Posterior cingulate gyrus (tissue), 11 donors: ENCODE data around the gene CAST.

Experiments used
- DNase-seq, 10 donors: peaks; one replicate each; pipeline versions ENCODE4 v3.0.0 to v3.0.0-alpha.2; 2020 to 2021; ENCODE audit warnings: mixed read lengths in 3 of 10
- intact Hi-C: fragments of 100-400 bp; cut with DNase I; formaldehyde crosslinking; loops from one replicate; pipeline ENCODE4 v1.15.1; 2023

The CAST gene

DNA sequence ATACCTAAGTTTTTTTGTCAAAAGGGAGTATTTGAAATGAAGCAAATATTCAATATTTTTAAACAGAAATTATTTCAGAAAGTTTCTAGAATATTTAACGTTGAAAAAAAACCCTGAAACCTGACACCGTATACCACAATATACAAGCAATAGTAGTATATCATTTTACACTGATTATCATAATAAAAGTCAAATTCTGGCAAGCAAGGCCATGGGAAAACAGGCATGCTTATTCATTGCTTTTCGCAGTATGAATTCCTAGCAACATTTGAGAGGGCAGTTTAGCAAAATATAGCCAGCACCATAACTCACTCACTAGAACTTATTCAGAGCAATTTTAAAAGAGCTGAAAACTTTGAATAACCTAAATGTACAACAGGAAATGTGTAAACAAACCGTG, 99.4 kb downstream of the CAST start:
- intact Hi-C loops: no loop called here

DNA sequence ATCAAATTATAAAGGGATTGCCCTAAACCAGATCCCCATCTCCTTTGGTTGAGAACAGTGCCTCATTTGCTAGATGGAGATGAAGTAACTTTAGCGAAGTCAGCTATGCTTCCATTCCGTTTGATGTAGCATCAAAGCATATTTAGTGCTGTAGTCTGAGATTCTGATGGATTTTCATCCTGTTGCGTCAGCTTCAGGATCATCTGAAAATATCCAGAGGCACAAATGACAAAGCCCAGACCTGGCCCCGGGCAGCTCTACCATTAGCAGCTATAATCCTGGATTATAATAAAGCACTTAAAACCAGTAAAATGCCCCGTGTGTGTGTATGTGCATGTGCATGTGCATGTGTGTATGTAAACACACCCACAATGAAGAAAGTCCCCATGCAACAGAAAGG, 100.8 kb downstream of the CAST start:
- DNase-seq: no peak
- intact Hi-C loops: no loop called here

More for the DNA sequence above, 99.4 kb downstream of the CAST start:
- DNase-seq: no peak

DNA sequence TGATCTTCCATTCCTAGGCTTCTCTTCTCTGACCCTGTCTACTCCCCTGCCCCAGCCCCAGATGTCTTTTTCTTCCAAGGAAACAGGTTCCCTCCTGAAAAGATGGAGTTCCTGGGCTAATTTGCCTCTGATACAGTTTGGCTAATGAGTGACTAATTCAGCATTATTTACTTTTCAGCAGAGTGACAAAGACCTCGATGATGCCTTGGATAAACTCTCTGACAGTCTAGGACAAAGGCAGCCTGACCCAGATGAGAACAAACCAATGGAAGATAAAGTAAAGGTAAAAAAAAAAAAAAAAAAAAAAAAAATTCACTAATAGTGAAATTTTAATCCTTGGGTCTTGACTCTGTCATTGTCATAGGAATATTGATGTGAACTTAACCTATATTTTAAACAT, 102.9 kb downstream of the CAST start:
- intact Hi-C loops: no loop called here
- no peak for DNase-seq

DNA sequence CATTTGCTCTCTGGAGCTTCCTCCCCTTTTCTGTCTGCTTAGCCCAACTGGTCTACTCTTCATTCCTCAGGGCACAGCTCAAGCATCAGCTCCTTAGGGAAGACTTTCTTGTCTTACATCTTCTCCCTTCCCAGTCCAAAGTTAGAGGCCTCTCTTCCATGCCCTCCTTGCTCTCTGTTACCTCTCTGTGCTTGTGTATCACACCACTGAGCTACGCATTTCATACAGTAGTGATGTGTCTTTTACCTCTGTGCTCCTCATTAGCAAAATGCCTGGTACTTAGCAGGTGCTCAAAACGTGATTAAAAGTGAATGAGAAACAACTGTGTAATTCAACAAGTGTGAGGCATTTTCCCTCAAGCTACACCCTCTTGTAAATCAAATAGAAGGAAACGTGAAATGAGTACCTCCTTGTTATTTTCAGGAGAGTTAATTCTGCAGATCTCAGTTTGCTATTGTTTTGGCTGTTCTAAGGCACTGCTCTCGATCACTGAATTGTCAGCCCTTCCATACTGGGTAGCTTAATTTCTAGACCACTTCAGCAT, 106.6 kb downstream of the CAST start:
- intact Hi-C loops: no loop called here

DNA sequence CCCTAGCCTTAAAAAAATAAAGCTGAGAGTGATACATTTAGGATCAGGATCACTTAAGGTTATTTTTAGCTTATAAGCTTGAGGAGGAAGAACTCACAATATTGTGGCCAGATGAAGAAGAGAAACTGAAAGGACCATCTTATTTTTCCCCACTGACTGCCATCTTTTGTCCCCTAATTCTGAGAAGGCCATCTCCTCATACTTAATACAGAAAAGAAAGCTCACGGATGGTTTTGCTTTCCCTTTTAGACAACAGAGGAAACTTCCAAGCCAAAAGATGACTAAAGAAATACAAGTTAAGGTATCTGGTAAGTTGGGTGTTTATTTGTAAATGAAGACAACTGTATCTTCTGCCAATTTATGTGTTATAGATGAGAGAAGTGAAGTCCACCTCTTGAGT, 109.2 kb downstream of the CAST start:
- no peak for DNase-seq
- intact Hi-C loops: loop anchor here (10.0 kb wide), 1 partner anchor 163 kb away; the partner anchor contains the start of gene LNPEP

More for the DNA sequence above, 106.6 kb downstream of the CAST start:
- DNase-seq: no peak

DNA sequence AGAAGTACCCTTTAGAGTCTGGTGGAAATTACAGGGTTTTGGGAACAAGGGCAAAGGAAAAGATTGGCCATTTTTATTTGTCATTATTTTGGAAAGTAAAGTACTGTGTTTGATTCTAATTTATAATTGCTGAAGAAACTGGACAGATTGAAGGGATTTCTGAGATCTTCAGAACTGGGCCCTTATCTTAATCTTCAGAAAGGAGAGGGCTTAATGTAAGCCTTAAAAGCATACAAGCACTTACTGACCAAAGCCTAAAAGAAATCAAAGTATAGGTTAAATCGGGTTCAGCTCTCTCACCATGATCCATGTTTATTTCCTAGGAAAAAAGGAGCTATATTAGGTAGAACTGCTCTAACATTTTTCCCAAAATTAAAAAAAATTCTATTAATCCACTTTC, 109.9 kb downstream of the CAST start:
- intact Hi-C loops: loop anchor here (10.0 kb wide), 1 partner anchor 163 kb away; the partner anchor contains the start of gene LNPEP
- no peak for DNase-seq

DNA sequence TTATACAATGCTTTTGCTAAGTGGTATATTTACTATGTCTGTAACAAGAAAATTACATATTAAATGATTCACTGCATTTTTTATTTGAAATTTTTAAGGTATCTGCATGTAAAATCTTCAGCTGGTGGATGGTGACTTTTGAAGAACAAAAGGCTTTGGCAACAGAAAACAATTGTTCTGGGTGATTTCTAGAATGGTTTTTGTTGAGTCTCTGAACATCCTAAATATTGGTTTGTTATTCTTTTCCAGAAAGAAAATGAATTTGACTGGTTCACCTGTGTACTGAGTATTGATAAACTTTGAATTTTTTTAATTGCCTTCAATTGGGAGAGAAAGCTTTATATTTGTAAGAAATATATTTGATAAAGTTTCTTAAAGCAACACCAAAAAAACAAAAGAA, 110.4 kb downstream of the CAST start:
- DNase-seq: no peak
- intact Hi-C loops: loop anchor here (10.0 kb wide), 1 partner anchor 162 kb away; the partner anchor contains the start of gene LNPEP

DNA sequence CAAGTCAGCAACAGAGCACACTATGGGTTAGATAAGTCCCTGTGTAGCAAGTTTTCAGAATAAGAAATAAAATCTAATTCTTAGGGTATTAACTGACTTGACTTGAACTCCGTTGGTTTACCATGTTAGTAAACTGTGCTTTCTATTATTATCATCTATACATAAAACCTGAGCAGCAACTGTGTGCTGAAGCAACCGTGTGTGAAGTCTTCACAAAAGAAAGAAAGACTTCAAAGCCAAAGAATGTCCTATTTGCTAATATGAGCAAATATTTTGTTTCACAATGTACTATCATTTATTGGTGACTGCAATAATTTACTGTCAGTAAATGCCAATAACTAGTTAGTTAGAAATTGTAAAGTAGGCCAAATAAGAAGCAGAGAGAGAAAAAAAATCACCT, 112.9 kb downstream of the CAST start:
- intact Hi-C loops: loop anchor here (10.0 kb wide), 1 partner anchor 160 kb away; the partner anchor contains the start of gene LNPEP
- DNase-seq: no peak

DNA sequence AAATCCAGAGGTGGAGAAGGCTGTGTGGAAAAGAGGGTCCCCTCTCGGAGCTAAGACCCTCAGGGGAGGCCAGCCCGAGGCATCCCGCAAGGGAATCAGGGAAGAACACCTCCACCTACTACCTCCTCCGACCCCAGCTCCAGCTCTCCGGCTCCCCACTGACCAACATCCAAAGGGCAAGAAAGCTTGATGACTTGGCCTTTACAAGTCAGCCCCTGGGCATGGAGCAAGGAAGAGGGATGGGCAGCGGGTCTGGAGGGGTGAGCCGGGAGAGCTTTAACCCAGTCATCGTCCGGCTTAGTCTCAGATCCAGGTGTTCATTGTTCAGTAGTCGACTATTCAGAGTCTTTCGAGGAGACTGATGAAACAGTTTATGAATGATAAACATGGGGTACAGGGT, 113.5 kb downstream of the CAST start:
- intact Hi-C loops: loop anchor here (10.0 kb wide), 1 partner anchor 159 kb away; the partner anchor contains the start of gene LNPEP
- DNase-seq: peak in 2 of 10 donors; percentile 63 to 72

DNA sequence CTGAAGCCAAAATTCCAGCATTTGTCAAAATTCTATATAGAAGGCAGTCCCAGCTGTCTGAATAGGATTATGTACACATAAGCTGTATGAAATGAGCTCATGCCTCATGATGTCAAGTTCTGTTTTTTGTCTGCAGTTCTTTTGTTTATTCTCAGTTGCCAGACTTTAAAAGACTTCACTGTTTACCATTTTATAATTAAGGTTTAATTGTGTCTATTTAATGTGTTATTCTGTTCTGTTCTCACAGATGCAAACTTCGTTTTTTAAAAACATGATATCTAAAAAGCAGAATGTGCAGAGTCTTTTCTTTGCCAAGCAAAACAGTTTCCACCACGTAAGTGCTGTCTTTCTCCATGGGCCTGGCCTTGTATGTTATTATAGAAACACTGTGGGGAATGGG, 114.4 kb downstream of the CAST start:
- intact Hi-C loops: loop anchor here (10.0 kb wide), 1 partner anchor 158 kb away; the partner anchor contains the start of gene LNPEP
- no peak for DNase-seq

DNA sequence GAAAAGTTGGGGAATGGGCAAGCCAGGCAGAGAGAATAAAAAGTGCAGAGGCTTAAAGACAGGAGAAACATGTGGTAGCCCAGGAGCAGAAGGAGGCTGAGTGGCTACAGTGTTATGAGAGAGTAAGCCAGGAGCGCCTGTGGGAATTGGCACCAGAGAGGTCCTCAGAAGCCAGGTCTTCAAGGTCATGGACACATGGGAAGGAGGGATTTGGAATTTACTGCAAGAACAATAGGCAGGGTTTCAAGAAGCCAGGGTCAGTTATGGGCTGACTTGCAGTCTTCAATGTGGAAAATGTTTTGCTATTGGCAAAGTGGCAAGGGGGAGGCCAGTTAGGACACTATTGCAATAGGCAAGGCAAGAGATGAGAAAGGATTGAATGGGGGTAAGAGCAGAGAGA, 116.2 kb downstream of the CAST start:
- intact Hi-C loops: loop anchor here (10.0 kb wide), 1 partner anchor 156 kb away; the partner anchor contains the start of gene LNPEP
- DNase-seq: no peak

DNA sequence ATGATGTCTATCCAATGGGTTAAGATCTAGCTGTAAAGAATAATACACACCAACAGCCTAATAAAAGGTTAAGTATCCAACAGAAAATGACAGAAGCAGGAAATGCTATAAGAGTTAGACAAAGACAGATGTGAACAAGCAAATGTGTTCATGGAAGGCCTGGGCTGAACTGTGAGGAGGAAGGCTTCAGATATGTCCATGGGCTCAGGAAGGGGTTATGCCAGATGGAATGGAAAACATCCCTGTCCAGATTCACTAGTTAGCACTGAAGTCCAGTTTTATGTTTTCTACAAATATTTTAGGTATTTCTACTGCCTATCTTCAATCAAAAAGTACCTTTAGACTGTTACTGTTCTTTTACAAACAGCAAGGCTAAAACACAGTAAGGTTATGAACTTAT, 118.5 kb downstream of the CAST start:
- no peak for DNase-seq
- intact Hi-C loops: no loop called here

DNA sequence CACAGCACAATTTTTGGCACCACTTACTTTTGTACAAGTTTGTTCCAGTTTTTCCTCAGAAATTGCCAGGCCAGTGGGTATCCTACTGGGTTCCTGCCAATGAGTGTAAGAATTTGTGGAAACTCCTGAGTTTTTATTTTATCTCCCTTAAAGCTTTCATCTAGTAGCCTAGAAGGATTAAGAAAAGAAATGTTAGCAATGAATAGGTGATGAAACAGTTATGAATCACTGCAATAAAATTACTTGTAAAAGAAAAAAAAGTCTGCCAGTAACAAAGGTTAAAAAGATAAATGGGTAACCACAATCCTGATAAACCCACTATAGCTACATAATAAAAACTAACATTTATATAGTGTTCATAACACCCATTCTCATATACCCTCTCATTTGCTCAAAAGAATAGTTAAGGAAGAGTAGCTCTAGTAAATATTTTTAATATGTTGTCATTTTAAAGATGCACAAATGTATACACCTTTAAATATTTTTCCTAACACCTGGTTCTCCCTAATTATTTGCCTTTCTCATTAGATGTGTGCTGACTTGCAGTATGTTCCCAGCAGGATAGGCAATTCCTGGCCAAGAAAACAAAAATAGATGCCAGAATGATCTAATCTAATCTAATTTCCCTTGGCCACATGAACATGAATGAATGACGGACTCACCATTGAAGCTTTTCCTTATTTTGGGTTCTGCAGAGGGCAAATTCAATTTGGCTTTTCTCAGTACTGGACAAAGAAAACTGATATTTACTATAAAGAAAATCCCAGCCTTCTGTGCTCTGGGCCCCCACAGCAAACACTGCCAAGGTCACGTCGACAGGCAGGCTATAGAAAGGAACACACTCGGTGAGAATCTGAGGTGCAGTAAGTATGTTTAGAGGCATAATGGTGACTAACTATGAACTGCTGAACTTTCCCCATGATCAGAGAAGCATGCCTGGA, 119.1 kb downstream of the CAST start:
- intact Hi-C loops: no loop called here
- no peak for DNase-seq

DNA sequence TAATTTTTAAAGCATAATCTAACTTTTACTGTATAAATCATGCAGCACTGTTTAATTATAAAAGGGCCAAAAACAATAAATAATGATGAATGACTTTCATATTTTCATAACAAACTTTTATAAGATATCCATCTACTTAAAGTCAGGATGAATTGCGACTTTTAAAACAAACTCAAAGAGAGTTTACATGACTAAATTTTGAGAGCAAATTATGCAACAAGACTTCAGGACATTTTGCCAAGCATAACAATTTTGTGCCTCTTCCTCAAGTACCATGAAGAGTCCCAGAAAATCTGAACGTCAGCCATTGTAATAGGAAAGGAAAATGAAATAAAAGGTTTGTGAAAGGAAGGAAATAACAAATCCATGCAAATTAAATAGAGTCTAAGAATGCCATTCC, 121.2 kb downstream of the CAST start:
- no peak for DNase-seq
- intact Hi-C loops: no loop called here

DNA sequence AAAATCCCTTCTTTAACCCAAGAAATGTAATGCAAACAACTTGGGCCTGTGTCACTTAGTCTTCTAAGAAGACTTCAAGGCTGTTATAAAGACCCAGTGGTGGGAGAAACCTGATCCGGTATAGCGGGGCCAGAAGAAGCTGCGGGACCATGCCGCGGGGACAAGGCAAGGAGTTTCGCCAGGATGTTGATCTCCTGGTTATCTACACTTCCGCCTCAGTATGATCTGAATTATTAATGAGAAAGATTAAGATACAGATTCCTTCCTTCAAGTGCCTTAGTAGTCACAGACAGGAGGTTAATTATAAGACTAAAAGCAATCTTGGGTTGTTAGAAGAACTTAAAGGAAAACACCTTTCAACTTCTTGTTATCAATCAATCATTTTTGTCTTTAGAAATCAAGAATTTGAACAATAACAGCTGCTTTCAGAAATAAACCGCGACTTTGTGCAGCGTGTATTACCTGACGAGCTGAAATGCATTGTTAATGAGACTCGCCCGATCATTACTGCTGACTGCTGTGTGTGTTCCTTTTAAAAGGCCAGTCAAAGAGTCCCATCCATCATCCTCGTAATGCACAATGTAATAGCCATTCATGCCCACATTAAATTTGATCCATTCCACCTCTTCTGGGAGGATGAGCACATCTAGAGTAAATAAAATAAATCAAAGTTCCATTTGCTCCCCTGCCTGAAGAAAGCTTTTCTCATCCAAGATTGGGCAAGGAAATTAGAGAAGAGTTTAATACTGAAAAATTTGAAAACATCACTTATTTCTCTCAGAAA, 123.3 kb downstream of the CAST start:
- DNase-seq: no peak
- intact Hi-C loops: no loop called here

DNA sequence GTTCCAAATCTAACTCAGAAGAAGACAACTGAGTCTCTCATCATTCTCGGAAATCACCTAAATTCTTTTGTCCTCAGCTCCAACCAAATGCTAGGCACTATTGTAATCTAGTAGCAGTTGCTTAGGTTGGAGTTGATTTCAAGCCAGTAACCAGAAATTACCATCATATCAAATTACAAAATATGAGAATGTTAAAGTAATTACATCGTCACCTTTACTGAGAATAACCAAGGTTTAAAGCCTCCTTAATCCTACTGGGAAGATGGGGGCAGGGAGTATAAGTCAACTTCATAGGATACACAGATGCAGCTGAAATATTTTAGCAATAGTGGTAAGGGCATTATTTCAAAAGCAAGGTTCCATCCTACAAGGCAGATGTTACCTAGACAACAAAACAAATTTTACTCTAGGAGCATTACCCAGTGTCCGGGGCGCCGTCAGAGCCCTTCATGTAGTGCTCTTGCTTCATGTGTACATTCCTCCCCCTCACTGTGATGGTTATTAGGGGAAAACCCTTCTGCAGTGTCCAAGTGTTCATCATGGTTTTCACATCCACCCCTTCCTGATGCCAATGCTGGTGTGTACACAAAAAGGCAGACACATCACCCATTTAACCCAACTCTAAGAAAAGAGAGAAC, 126.1 kb downstream of the CAST start:
- no peak for DNase-seq
- intact Hi-C loops: no loop called here

DNA sequence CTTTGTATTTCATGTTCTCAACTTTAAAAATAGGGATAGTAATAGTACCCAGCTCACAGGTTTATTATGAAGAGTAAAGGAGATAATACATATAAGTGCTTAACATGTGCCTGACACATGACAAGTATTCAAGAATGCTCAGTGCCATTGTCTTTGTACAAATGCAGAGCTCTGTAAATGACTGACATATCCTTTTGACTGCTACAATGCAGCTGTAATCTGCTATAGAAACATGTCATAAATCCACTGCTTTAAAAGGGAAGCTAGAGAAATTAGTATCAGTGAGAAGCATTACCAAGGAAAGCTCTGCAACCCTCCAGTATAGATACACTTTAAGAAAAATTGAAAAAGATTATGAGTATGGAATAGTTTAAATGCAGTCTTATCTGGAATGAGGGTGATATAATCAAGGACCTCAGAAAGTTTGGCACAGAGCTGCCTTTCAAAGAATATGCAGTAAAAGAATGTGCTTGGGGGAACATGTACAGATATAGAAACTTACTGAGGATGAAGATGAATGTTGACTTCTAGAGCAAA, 127.7 kb downstream of the CAST start:
- DNase-seq: no peak
- intact Hi-C loops: no loop called here

DNA sequence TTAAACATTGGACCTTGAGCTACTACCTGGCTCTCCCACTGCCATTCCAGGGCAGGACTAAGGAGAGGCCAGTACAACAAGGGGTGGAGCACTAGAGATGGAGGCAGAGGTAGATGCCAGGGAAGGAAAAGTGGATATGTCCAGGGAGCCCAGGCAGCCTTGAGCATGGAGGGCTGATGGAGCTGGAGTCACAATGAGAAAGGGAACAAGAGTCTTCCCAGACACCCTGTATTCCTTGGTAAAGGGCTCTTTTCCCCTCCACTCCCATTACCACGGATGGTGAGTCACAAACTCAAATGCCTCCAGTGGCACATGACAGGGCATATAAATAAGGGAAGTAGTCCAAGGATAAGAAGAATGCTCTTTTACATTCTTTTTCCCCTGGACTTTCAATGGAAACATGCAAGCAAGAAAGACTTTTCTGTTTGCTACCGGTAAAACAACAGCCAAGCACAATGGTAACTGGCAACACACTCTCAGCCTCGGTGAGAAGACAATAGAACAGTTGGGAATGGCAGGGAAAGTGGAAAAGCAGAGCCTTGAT, 128.9 kb downstream of the CAST start:
- DNase-seq: no peak
- intact Hi-C loops: no loop called here

DNA sequence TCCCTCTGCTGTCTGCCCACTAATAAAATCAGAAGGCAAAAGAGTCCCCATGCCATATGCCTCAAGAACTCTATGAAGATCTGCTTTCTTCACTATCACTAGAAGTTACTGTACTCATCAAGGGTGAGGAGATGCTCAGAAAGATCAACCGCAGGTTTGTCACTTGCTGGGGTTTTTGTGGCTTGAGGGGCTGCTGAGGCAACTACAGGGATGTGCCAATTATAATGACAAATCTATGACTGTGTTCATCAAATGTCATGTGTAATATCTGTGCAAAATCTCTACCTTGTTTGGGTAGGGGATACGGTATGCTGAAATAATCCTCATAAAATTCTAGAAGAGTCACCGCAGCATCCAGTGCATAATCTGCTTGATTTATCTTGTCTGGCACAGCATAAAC, 132.6 kb downstream of the CAST start:
- intact Hi-C loops: no loop called here
- no peak for DNase-seq

DNA sequence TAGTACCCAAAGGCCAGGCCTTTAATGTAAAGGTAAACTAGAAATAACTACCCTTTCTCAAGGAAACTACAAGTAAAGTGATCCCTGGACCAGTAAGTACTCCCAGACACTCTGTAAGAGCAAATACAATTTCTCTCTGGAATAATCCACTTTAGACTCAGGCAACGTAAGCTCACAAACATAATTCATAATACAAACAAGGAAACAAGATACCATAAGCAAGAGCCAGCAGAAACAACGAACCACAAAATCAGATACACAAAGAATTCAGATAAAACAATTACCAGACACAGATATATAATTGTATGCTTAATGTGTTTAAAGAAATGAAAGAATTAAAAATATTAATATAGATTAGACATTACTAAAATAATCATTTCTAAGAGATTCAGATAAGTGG, 133.4 kb downstream of the CAST start:
- intact Hi-C loops: no loop called here
- DNase-seq: no peak
